ENCODE results near the gene MS4A3.
"Not testable (repeated sequence)": the region's sequence is repeated elsewhere in the genome, so short reads cannot be mapped to it uniquely, and the experiment has no call there.

MS4A3 gene

DNA sequence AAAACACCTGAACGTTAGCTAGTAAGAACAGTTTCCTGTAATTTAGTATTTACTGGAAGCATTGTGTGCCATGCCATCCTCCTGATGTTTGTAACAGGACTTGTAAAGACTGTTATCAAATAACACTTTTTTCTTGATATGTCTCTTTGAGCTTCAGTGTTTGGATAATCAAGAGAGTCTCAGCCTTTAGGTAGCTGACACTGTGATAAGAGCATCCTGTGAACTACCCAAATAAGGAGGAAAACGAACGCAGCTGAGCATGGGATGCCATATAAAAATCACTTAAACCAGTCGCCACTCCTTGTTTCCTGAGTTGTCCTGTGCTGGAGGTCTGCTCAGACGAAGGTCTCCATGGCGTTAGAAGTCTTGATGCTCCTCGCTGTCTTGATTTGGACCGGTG lies 16.4 kb upstream of the MS4A3 start, which contains the start of gene OOSP2:
Gene OOSP2, plus strand, starts transcription at position 301 of the 400 bp plus-strand sequence. Its CDS starts 51 bp downstream, at position 352.
- Histone ChIP-seq H3K9ac (no peak within 1 kb of the TSS), H3K4me3 (ENCODE audit: low read depth, low read length) (no peak within 1 kb of the TSS), H3K4me1 (no peaks in the 10 kb centered on the region), H2AFZ (no peak within 1 kb of the TSS), H3K79me2 (no peaks in the 10 kb centered on the region), H3K4me2 (ENCODE audit: low read length) (no peak within 1 kb of the TSS), H3K9me3 (ENCODE audit: control insufficient read depth, low read length) (no peaks in the 10 kb centered on the region), H3K27me3 (ENCODE audit: control insufficient read depth, insufficient read depth, low read length) (no peaks in the 10 kb centered on the region), H3K36me3 (ENCODE audit: control insufficient read depth, insufficient read depth, low read length) (no peaks in the 10 kb centered on the region), H3K27ac (no peak within 1 kb of the TSS)
- TF ChIP-seq CTCF (IDR thresholded peaks at IDR 0.05): no peak

DNA sequence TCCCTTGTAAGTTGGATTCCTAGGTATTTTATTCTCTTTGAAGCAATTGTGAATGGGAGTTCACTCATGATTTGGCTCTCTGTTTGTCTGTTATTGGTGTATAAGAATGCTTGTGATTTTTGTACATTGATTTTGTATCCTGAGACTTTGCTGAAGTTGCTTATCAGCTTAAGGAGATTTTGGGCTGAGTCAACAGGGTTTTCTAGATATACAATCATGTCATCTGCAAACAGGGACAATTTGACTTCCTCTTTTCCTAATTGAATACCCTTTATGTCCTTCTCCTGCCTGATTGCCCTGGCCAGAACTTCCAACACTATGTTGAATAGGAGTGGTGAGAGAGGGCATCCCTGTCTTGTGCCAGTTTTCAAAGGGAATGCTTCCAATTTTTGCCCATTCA lies 6.0 kb upstream of the MS4A3 start:
- not testable (repeated sequence) for H3K36me3 ChIP-seq (ENCODE audit: control insufficient read depth, insufficient read depth, low read length); H3K4me1 ChIP-seq; H3K9ac ChIP-seq; H3K9me3 ChIP-seq (ENCODE audit: control insufficient read depth, low read length); H3K79me2 ChIP-seq; H2AFZ ChIP-seq; H3K4me3 ChIP-seq (ENCODE audit: low read depth, low read length); H3K27me3 ChIP-seq (ENCODE audit: control insufficient read depth, insufficient read depth, low read length); H3K4me2 ChIP-seq (ENCODE audit: low read length); H3K27ac ChIP-seq

- H3K27me3 ChIP-seq (ENCODE audit: control insufficient read depth, insufficient read depth, low read length); H3K9me3 ChIP-seq (ENCODE audit: control insufficient read depth, low read length); H3K4me1 ChIP-seq; H3K9ac ChIP-seq; H3K36me3 ChIP-seq (ENCODE audit: control insufficient read depth, insufficient read depth, low read length); H2AFZ ChIP-seq; H3K79me2 ChIP-seq; H3K27ac ChIP-seq; H3K4me2 ChIP-seq (ENCODE audit: low read length); H3K4me3 ChIP-seq (ENCODE audit: low read depth, low read length): not testable (repeated sequence)
Observed at GRCh38 chr11:60050839-60051238, 5.6 kb upstream of the MS4A3 start.

GRCh38 chr11:60059052-60059451 lies 2.6 kb downstream of the MS4A3 start:
- H3K4me2 ChIP-seq (ENCODE audit: low read length): no peak overlapping the region
- no peaks in the 10 kb centered on the region for H3K27me3 ChIP-seq (ENCODE audit: control insufficient read depth, insufficient read depth, low read length)
- H2AFZ ChIP-seq: no peak overlapping the region
- no peak overlapping the region for H3K27ac ChIP-seq
- no peaks in the 10 kb centered on the region for H3K9me3 ChIP-seq (ENCODE audit: control insufficient read depth, low read length)
- no peaks in the 10 kb centered on the region for H3K4me1 ChIP-seq
- no peaks in the 10 kb centered on the region for H3K79me2 ChIP-seq
- TF ChIP-seq CTCF (IDR thresholded peaks at IDR 0.05): no peak
- H3K4me3 ChIP-seq (ENCODE audit: low read depth, low read length): no peak overlapping the region
- no peak overlapping the region for H3K9ac ChIP-seq
- H3K36me3 ChIP-seq (ENCODE audit: control insufficient read depth, insufficient read depth, low read length): no peaks in the 10 kb centered on the region

GRCh38 chr11:60059521-60060240 lies 3.2 kb downstream of the MS4A3 start:
- Histone ChIP-seq H3K4me3 (ENCODE audit: low read depth, low read length) (no peak overlapping the region), H3K27ac (no peak overlapping the region), H2AFZ (no peak overlapping the region), H3K9ac (no peak overlapping the region), H3K27me3 (ENCODE audit: control insufficient read depth, insufficient read depth, low read length) (no peaks in the 10 kb centered on the region), H3K4me1 (no peaks in the 10 kb centered on the region), H3K79me2 (no peaks in the 10 kb centered on the region), H3K36me3 (ENCODE audit: control insufficient read depth, insufficient read depth, low read length) (no peaks in the 10 kb centered on the region), H3K4me2 (ENCODE audit: low read length) (no peak overlapping the region), H3K9me3 (ENCODE audit: control insufficient read depth, low read length) (no peaks in the 10 kb centered on the region)
- no peak for TF ChIP-seq CTCF (IDR thresholded peaks at IDR 0.05)

- H3K4me3 ChIP-seq (ENCODE audit: low read depth, low read length): no peak overlapping the region
- H3K36me3 ChIP-seq (ENCODE audit: control insufficient read depth, insufficient read depth, low read length): no peaks in the 10 kb centered on the region
- no peak overlapping the region for H3K4me2 ChIP-seq (ENCODE audit: low read length)
- H3K9me3 ChIP-seq (ENCODE audit: control insufficient read depth, low read length): no peaks in the 10 kb centered on the region
- H3K9ac ChIP-seq: no peak overlapping the region
- no peak for TF ChIP-seq CTCF (IDR thresholded peaks at IDR 0.05)
- H3K79me2 ChIP-seq: no peaks in the 10 kb centered on the region
- H3K27ac ChIP-seq: no peak overlapping the region
- H3K27me3 ChIP-seq (ENCODE audit: control insufficient read depth, insufficient read depth, low read length): no peaks in the 10 kb centered on the region
- no peak overlapping the region for H2AFZ ChIP-seq
- H3K4me1 ChIP-seq: no peaks in the 10 kb centered on the region
Observed at GRCh38 chr11:60064111-60064510, 7.6 kb downstream of the MS4A3 start.

Data from parathyroid adenoma (tissue), 2 donors.